Endothelial cell of umbilical vein (primary cell): ENCODE data around the gene TARS2.

Experiments
- EZH2 ChIP-seq: IDR thresholded peaks from 2 replicates; pipeline ENCODE4 v1.6.1; 2012; ENCODE audit warnings: borderline replicate concordance, low read depth, mild to moderate bottlenecking, moderate library complexity, low read length, inconsistent platforms; ENCODE audit not compliant: severe bottlenecking
- FOS ChIP-seq: IDR thresholded peaks from 2 replicates; pipeline ENCODE4 v1.6.1; 2011; ENCODE audit warnings: mild to moderate bottlenecking, low read length, moderate library complexity, borderline replicate concordance; ENCODE audit not compliant: insufficient read depth
- JUN ChIP-seq: IDR thresholded peaks from 2 replicates; pipeline ENCODE4 v1.6.1; 2011; ENCODE audit warnings: borderline replicate concordance, low read depth; ENCODE audit not compliant: insufficient read length, insufficient read depth
- MAX ChIP-seq: IDR thresholded peaks from 2 replicates; pipeline ENCODE4 v1.6.1; 2011; ENCODE audit not compliant: insufficient read depth, insufficient read length
- POLR2A ChIP-seq: IDR thresholded peaks from 2 replicates; pipeline ENCODE4 v1.6.1; 2012; ENCODE audit warnings: low read depth, mild to moderate bottlenecking, control low read depth, low read length
- POLR2AphosphoS5 ChIP-seq: IDR thresholded peaks from 2 replicates; pipeline ENCODE4 v1.6.1; 2012; ENCODE audit warnings: low read depth, mild to moderate bottlenecking, control low read depth, low read length, moderate library complexity; ENCODE audit not compliant: insufficient read depth
- TF ChIP-seq, protein P1 (sequence below), 2 donors: IDR thresholded peaks; 1 replicate in 1 of 2; 2 replicates in 1 of 2; pipeline ENCODE4 v1.5.1; 2011; ENCODE audit warnings: low read length in 2 of 2, mild to moderate bottlenecking in 2 of 2, moderate library complexity in 2 of 2, control low read depth in 1 of 2, inconsistent platforms in 1 of 2, low read depth in 1 of 2; ENCODE audit not compliant: insufficient read depth in 1 of 2; ENCODE audit errors: extremely low read depth in 1 of 2

DNA sequence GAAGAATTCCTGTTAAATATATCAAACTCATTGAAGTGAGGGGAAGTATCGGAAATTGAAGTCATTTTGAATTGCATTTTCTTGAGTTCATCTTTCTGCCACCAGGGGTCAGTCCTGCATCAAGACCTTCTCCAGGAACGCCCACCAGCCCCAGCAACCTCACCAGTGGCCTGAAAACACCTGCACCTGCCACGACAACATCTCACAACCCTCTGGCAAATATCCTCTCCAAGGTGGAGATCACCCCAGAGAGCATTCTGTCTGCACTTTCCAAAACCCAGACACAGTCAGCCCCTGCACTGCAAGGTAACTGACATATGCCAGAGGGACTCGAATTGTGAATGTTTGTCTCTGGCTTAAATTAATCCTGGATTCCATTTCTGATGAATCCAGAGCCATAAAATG, 22.8 kb upstream of the TARS2 start:
- TF ChIP-seq JUN (no peak), MAX (no peak), EZH2 (no peak), POLR2A (no peak), FOS (no peak), POLR2AphosphoS5 (no peak)
- TF ChIP-seq, protein P1, sequence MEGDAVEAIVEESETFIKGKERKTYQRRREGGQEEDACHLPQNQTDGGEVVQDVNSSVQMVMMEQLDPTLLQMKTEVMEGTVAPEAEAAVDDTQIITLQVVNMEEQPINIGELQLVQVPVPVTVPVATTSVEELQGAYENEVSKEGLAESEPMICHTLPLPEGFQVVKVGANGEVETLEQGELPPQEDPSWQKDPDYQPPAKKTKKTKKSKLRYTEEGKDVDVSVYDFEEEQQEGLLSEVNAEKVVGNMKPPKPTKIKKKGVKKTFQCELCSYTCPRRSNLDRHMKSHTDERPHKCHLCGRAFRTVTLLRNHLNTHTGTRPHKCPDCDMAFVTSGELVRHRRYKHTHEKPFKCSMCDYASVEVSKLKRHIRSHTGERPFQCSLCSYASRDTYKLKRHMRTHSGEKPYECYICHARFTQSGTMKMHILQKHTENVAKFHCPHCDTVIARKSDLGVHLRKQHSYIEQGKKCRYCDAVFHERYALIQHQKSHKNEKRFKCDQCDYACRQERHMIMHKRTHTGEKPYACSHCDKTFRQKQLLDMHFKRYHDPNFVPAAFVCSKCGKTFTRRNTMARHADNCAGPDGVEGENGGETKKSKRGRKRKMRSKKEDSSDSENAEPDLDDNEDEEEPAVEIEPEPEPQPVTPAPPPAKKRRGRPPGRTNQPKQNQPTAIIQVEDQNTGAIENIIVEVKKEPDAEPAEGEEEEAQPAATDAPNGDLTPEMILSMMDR (IDR thresholded peaks at IDR 0.05; ENCODE audit: extremely low read depth in 1 of 2, insufficient read depth in 1 of 2, low read depth in 1 of 2, low read length in 2 of 2) = peak; percentile 69 to 71
